Panc1 (cell line): ENCODE measurements around the gene TMPRSS13. TPM values are rescaled to one million over a fixed set of nuclear protein-coding genes. Genes with fewer than 3 reads are reported as not detected.

Source experiments
- ATAC-seq: fragments of 200-7000 bp; cut with Tn5 transposase; 2 replicates; pipeline ENCODE4 v1.9.1; 2020; ENCODE audit warnings: mild to moderate bottlenecking, moderate library complexity
- BruUV-seq: library from RNA; stranded (reverse); fragments of 400-500 nt; replicated peaks from 2 replicates; lab custom pipeline; 2021; lab: Mats Ljungman, UMichigan
- CTCF ChIA-PET: fragments of 300-600 bp; sonication (Branson Sonifier 250); formaldehyde crosslinking; loops from one replicate; lab custom pipeline; 2022; ENCODE audit warnings: antibody characterized with exemption; lab: Charles Lee
- POLR2A ChIA-PET: fragments of 300-600 bp; sonication (Branson Sonifier 250); formaldehyde crosslinking; loops from one replicate; lab custom pipeline; 2022; ENCODE audit warnings: antibody characterized with exemption; lab: Charles Lee
- DNase-seq: peaks from one replicate; pipeline ENCODE4 v3.0.0-alpha.2; 2010; ENCODE audit warnings: low read depth, low spot score
- H3K27ac ChIP-seq: 2 replicates; pipeline ENCODE4 v1.5.1; 2011; ENCODE audit warnings: mild to moderate bottlenecking, low read length, inconsistent platforms
- H3K27me3 ChIP-seq: fragments of 200-500 bp; sonication (Bioruptor generic); 2 replicates; pipeline ENCODE4 v1.6.0; 2014; ENCODE audit warnings: low read length, inconsistent platforms; ENCODE audit not compliant: control insufficient read depth, insufficient read depth
- H3K36me3 ChIP-seq: fragments of 200-500 bp; sonication (Bioruptor generic); 2 replicates; pipeline ENCODE4 v1.5.1; 2014; ENCODE audit warnings: inconsistent platforms, mild to moderate bottlenecking, low read length, moderate library complexity; ENCODE audit not compliant: control insufficient read depth, insufficient read depth
- H3K4me1 ChIP-seq: 2 replicates; pipeline ENCODE4 v1.5.1; 2011; ENCODE audit warnings: inconsistent platforms, mild to moderate bottlenecking, low read length, moderate library complexity; ENCODE audit not compliant: control insufficient read depth, insufficient read depth
- H3K4me3 ChIP-seq, 2 experiments: 2 replicates each; pipeline ENCODE4 v1.5.1; 2011 to 2012; ENCODE audit warnings: low read depth in 2 of 2, low read length in 2 of 2, mild to moderate bottlenecking in 2 of 2, inconsistent platforms in 1 of 2, moderate library complexity in 1 of 2
- H3K9me3 ChIP-seq: fragments of 200-500 bp; sonication (Bioruptor generic); 2 replicates; pipeline ENCODE4 v1.5.1; 2014; ENCODE audit warnings: low read depth, mild to moderate bottlenecking, inconsistent platforms, low read length, moderate library complexity; ENCODE audit not compliant: control insufficient read depth, insufficient read depth
- POLR2AphosphoS5 ChIP-seq: IDR thresholded peaks from 2 replicates; pipeline ENCODE4 v1.6.1; 2012; ENCODE audit warnings: mild to moderate bottlenecking, low read depth, low read length, moderate library complexity
- SIN3A ChIP-seq: IDR thresholded peaks from 2 replicates; pipeline ENCODE4 v1.6.1; 2012; ENCODE audit warnings: low read depth, mild to moderate bottlenecking, low read length, moderate library complexity, borderline replicate concordance; ENCODE audit not compliant: insufficient read depth
- TCF7L2 ChIP-seq: IDR thresholded peaks from 2 replicates; pipeline ENCODE4 v1.6.1; 2011; ENCODE audit warnings: mild to moderate bottlenecking, low read depth, low read length, inconsistent platforms
- in situ Hi-C: cut with HindIII; loops from 2 replicates; pipeline ENCODE4 v1.10.0; 2016; ENCODE audit warnings: low sequenced_read_pairs, low pct_unique_long_range_greater_than_20kb
- intact Hi-C: fragments of 100-400 bp; cut with micrococcal nuclease; formaldehyde crosslinking; loops from one replicate; pipeline ENCODE4 v1.10.0; 2022; ENCODE audit not compliant: unreplicated experiment
- total RNA-seq: library from RNA; stranded (reverse); gene quantifications from one replicate; pipeline ENCODE4 v1.2.1, GENCODE V29; 2021; ENCODE audit not compliant: unreplicated experiment
- TF ChIP-seq, protein P1 (sequence below), 2 experiments: IDR thresholded peaks; 2 replicates each; pipeline ENCODE4 v1.6.1; 2011 to 2012; ENCODE audit warnings: low read depth in 2 of 2, control low read depth in 1 of 2, low read length in 1 of 2, mild to moderate bottlenecking in 1 of 2, moderate library complexity in 1 of 2; ENCODE audit not compliant: insufficient read depth in 1 of 2
- TF ChIP-seq, protein P2 (sequence below): fragments of 450-650 bp; IDR thresholded peaks from 2 replicates; pipeline ENCODE4 v1.5.1; 2017; ENCODE audit warnings: mild to moderate bottlenecking

The TMPRSS13 gene
- total RNA-seq, 1 experiment from 2014 or later, result not detected

DNA sequence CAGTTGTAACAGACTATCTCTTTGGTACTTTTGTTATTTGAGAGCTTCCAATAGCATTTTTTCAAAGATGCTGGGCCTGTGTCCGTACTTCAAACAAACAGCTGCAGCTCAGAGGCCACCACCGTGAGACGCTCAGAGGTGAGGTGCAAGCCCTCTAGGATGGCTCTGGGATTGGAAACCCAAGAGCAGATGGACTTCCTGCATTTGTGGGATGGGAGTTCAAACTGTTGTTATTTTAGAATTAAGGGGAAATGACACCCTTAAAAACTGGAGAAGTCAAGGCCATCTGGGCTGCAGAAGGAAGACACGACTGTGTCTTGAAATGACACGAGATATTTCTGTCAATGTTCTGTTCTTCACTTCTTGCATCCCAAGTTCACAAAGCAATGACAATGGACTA lies 47.8 kb upstream of the TMPRSS13 start:
- in situ Hi-C loops (no loop called here), intact Hi-C loops (no loop called here)
- TF ChIP-seq, protein P1, sequence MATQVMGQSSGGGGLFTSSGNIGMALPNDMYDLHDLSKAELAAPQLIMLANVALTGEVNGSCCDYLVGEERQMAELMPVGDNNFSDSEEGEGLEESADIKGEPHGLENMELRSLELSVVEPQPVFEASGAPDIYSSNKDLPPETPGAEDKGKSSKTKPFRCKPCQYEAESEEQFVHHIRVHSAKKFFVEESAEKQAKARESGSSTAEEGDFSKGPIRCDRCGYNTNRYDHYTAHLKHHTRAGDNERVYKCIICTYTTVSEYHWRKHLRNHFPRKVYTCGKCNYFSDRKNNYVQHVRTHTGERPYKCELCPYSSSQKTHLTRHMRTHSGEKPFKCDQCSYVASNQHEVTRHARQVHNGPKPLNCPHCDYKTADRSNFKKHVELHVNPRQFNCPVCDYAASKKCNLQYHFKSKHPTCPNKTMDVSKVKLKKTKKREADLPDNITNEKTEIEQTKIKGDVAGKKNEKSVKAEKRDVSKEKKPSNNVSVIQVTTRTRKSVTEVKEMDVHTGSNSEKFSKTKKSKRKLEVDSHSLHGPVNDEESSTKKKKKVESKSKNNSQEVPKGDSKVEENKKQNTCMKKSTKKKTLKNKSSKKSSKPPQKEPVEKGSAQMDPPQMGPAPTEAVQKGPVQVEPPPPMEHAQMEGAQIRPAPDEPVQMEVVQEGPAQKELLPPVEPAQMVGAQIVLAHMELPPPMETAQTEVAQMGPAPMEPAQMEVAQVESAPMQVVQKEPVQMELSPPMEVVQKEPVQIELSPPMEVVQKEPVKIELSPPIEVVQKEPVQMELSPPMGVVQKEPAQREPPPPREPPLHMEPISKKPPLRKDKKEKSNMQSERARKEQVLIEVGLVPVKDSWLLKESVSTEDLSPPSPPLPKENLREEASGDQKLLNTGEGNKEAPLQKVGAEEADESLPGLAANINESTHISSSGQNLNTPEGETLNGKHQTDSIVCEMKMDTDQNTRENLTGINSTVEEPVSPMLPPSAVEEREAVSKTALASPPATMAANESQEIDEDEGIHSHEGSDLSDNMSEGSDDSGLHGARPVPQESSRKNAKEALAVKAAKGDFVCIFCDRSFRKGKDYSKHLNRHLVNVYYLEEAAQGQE (IDR thresholded peaks at IDR 0.05; ENCODE audit: insufficient read depth in 1 of 2, low read depth in 2 of 2, low read length in 1 of 2), result no peak
- TF ChIP-seq SIN3A (no peak), TCF7L2 (no peak), POLR2AphosphoS5 (no peak)
- TF ChIP-seq, protein P2, sequence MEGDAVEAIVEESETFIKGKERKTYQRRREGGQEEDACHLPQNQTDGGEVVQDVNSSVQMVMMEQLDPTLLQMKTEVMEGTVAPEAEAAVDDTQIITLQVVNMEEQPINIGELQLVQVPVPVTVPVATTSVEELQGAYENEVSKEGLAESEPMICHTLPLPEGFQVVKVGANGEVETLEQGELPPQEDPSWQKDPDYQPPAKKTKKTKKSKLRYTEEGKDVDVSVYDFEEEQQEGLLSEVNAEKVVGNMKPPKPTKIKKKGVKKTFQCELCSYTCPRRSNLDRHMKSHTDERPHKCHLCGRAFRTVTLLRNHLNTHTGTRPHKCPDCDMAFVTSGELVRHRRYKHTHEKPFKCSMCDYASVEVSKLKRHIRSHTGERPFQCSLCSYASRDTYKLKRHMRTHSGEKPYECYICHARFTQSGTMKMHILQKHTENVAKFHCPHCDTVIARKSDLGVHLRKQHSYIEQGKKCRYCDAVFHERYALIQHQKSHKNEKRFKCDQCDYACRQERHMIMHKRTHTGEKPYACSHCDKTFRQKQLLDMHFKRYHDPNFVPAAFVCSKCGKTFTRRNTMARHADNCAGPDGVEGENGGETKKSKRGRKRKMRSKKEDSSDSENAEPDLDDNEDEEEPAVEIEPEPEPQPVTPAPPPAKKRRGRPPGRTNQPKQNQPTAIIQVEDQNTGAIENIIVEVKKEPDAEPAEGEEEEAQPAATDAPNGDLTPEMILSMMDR, result no peak
- no peaks in the 10 kb centered on the region for H3K36me3 ChIP-seq
- POLR2A ChIA-PET, result no interaction called here
- H3K4me3 ChIP-seq, result no peak overlapping the region
- no TSS peak for BruUV-seq
- no peak overlapping the region for H3K27ac ChIP-seq
- peaks cover 8% of the 10 kb centered on the region; the same call in 1 of the 2 replicates for H3K4me1 ChIP-seq
- CTCF ChIA-PET, result no interaction called here
- DNase-seq (no peak), ATAC-seq (no peak)
- H3K27me3 ChIP-seq, result peaks cover 17% of the 10 kb centered on the region
- no peaks in the 10 kb centered on the region for H3K9me3 ChIP-seq

DNA sequence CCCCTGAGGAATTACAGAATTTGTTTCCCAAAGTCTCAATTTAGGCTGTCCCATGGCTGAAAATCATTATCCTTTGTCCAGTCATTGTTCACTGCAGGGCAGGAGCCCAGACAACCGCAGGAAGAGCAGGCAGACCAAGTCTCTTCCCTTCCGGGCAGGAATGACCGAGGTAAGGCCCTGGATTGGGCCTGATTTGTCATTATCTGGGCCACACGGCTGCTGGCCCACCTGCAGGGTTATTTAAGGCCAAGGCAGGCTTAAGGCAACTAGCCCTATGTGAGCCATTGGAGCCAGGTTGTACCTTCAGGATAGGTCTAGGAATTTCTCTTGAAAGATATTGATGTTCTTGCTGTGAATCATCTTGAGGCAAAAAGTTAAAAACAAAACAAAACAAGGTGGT lies 47.2 kb upstream of the TMPRSS13 start:
- TF ChIP-seq SIN3A (no peak), TCF7L2 (no peak), POLR2AphosphoS5 (no peak)
- TF ChIP-seq, protein P2, result no peak
- TF ChIP-seq, protein P1 (IDR thresholded peaks at IDR 0.05; ENCODE audit: insufficient read depth in 1 of 2, low read depth in 2 of 2, low read length in 1 of 2), result no peak
- Histone ChIP-seq H3K27me3 (peaks cover 14% of the 10 kb centered on the region), H3K36me3 (no peaks in the 10 kb centered on the region), H3K4me3 (no peak overlapping the region), H3K27ac (no peak overlapping the region), H3K4me1 (peaks cover 8% of the 10 kb centered on the region; the same call in 1 of the 2 replicates), H3K9me3 (no peaks in the 10 kb centered on the region)
- no TSS peak for BruUV-seq
- in situ Hi-C loops, result no loop called here
- DNase-seq (no peak), ATAC-seq (no peak)
- ChIA-PET CTCF (no interaction called here), POLR2A (no interaction called here)
- intact Hi-C loops, result no loop called here
